Measurements from ENCODE around the gene ANGPTL3. TPM values are rescaled to one million over a fixed set of nuclear protein-coding genes. Genes with fewer than 3 reads are reported as not detected.

The ANGPTL3 gene
- total and polyA plus RNA-seq, 8 donors: 0.52 to 1.0 (median 0.84) TPM; not detected in 2

DNA sequence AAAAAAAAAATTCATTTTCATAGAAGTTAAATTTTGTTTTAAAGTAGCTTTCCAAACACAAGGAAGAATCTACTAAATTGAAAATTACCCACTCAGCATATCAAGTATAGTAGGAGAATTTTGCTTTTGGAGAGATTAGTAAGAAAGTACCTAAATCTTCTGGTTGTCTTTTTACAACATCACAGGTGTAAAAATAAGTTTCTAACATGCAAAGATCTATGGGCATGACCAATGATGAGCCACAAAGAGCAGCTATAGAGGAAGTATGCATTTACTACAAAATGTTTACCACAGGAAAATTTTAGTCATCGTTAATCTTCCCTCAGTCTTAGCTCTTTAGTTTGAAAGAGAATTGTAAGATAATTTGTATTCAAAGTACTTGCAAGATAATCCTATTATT is 28.1 kb downstream of the ANGPTL3 start:
- Histone ChIP-seq H3K36me3 (peaks cover 0 to 10% of the 10 kb centered on the region in 2 donors), H3K9me3 (no peaks in the 10 kb centered on the region), H3K27me3 (no peaks in the 10 kb centered on the region), H3K4me3 (no peak overlapping the region), H3K4me1 (peaks cover 0 to 8% of the 10 kb centered on the region in 2 donors), H3K27ac (no peak overlapping the region)
- DNase-seq (no peak), ATAC-seq (no peak)
- TF ChIP-seq, protein P1, sequence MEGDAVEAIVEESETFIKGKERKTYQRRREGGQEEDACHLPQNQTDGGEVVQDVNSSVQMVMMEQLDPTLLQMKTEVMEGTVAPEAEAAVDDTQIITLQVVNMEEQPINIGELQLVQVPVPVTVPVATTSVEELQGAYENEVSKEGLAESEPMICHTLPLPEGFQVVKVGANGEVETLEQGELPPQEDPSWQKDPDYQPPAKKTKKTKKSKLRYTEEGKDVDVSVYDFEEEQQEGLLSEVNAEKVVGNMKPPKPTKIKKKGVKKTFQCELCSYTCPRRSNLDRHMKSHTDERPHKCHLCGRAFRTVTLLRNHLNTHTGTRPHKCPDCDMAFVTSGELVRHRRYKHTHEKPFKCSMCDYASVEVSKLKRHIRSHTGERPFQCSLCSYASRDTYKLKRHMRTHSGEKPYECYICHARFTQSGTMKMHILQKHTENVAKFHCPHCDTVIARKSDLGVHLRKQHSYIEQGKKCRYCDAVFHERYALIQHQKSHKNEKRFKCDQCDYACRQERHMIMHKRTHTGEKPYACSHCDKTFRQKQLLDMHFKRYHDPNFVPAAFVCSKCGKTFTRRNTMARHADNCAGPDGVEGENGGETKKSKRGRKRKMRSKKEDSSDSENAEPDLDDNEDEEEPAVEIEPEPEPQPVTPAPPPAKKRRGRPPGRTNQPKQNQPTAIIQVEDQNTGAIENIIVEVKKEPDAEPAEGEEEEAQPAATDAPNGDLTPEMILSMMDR (IDR thresholded peaks at IDR 0.05): no peak
- intact Hi-C loops (cut with DNase I): no loop called here

DNA sequence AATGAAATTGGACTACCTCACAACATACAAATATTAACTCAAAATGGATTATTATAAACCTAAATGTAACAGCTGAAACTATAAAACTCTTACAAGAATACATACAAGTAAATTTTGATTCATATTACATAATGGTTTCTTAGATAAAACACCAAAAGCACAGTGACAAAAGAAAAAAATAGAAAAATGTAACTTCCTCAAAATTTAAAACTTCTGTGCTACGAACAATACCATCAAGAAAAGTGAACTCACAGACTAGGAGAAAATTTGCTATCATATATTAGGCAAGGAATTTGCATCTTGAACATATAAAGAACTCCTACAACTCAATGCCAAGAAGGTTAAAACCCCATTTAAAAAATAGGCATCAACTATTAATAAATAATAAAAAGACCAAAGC is 31.2 kb downstream of the ANGPTL3 start:
- Histone ChIP-seq H3K27me3 (no peaks in the 10 kb centered on the region), H3K9me3 (no peaks in the 10 kb centered on the region), H3K36me3 (peaks cover 0 to 30% of the 10 kb centered on the region in 2 donors), H3K27ac (no peak overlapping the region), H3K4me3 (no peak overlapping the region), H3K4me1 (no peaks in the 10 kb centered on the region)
- TF ChIP-seq, protein P1 (IDR thresholded peaks at IDR 0.05): no peak
- no peak for DNase-seq
- intact Hi-C loops (cut with DNase I): no loop called here
- ATAC-seq: no peak

DNA sequence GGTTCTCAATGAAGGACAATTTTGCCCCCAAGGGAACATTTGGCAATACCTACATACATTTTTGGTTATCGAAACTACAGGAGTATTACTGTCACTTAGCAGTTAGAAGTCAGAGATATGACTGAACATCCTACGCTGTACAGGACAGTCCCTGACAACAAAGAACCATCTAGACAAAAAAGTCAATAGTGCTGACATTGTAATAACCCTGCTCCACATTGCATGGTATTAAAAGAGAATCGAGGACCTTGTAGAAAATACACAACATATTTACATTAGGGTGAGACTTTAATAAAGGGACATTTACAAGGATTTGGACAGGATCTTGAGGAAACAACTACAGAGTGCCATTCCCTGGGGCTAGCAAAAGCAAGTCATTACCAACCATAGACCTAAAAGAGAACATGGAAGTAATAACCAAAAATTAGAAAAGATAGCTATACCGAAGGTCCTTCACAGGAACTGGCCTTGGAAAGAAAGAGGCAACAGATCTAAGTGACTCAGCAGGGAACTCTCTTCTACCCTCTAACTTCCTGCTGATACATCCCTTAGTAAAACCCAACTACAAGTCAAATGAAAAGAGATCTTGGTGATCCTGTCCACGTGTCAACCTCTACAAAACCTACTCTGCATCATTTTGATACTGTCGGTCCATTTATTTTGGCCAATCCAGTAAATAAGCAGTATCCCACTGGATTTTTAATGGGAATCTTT is 40.2 kb downstream of the ANGPTL3 start:
- Histone ChIP-seq H3K36me3 (peaks cover 0 to 32% of the 10 kb centered on the region in 2 donors), H3K9me3 (no peaks in the 10 kb centered on the region), H3K4me3 (no peak overlapping the region), H3K4me1 (no peaks in the 10 kb centered on the region), H3K27ac (no peak overlapping the region), H3K27me3 (no peaks in the 10 kb centered on the region)
- DNase-seq: no peak
- no peak for ATAC-seq
- intact Hi-C loops (cut with DNase I): no loop called here
- TF ChIP-seq, protein P1 (IDR thresholded peaks at IDR 0.05): no peak

DNA sequence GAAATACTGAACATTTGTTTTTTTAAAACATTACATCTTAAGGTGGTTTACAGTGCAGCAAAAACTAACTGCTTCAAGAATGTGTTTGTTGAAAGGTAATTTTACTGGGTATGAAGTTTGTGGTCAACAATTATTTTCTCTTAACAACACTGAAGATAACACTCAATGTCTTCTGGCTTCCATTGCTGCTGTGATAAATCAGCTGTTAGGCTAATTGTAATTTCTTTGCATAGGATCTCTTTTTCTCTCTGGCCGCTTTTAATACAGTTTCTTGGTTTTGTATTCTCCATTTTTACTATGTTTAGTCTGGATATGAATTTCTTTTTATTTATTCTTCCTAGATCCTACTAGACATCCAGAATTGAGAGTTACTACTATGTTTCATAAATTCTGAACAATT is 46.0 kb downstream of the ANGPTL3 start:
- DNase-seq: no peak
- Histone ChIP-seq H3K27me3 (no peaks in the 10 kb centered on the region), H3K27ac (no peak overlapping the region), H3K36me3 (peaks cover 0 to 4% of the 10 kb centered on the region in 2 donors), H3K9me3 (no peaks in the 10 kb centered on the region), H3K4me3 (no peak overlapping the region), H3K4me1 (no peaks in the 10 kb centered on the region)
- intact Hi-C loops (cut with DNase I): no loop called here
- TF ChIP-seq, protein P1 (IDR thresholded peaks at IDR 0.05): no peak
- no peak for ATAC-seq

DNA sequence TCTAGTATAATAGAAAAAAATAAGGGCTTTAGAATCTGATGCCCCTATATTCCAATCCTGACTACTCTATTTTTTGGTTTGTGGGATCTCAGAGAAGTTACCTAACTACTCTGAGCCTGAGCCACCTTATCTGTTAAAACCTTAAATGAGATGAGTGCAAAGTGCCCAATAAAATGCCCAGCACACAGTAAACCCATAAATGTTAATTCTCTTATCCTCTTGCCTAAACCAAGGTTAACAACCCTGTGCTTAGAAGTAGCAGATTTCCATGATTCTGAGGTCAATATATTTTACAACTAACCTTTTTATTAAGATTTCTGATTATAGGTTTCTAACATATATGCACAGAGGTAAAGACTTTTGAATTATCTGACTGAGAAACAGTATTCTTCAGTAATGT is 55.1 kb downstream of the ANGPTL3 start:
- no peaks in the 10 kb centered on the region for H3K36me3 ChIP-seq
- no peak overlapping the region for H3K4me3 ChIP-seq
- intact Hi-C loops (cut with DNase I): no loop called here
- no peaks in the 10 kb centered on the region for H3K27me3 ChIP-seq
- no peaks in the 10 kb centered on the region for H3K4me1 ChIP-seq
- H3K27ac ChIP-seq: no peak overlapping the region
- no peaks in the 10 kb centered on the region for H3K9me3 ChIP-seq
- DNase-seq (no peak), ATAC-seq (no peak)
- TF ChIP-seq, protein P1 (IDR thresholded peaks at IDR 0.05): no peak

All from left lung (tissue), 10 donors.